Fibroblast of skin of left biceps (primary cell): ENCODE measurements around the gene NPLOC4.
"Not testable (repeated sequence)": the region's sequence is repeated elsewhere in the genome, so short reads cannot be mapped to it uniquely, and the experiment has no call there.

ENCODE experiments used
- DNase-seq, 2 experiments: peaks; one replicate each; pipeline ENCODE4 v3.0.0-alpha.2; 2013; ENCODE audit warnings: low read depth in 2 of 2

NPLOC4 gene

DNA sequence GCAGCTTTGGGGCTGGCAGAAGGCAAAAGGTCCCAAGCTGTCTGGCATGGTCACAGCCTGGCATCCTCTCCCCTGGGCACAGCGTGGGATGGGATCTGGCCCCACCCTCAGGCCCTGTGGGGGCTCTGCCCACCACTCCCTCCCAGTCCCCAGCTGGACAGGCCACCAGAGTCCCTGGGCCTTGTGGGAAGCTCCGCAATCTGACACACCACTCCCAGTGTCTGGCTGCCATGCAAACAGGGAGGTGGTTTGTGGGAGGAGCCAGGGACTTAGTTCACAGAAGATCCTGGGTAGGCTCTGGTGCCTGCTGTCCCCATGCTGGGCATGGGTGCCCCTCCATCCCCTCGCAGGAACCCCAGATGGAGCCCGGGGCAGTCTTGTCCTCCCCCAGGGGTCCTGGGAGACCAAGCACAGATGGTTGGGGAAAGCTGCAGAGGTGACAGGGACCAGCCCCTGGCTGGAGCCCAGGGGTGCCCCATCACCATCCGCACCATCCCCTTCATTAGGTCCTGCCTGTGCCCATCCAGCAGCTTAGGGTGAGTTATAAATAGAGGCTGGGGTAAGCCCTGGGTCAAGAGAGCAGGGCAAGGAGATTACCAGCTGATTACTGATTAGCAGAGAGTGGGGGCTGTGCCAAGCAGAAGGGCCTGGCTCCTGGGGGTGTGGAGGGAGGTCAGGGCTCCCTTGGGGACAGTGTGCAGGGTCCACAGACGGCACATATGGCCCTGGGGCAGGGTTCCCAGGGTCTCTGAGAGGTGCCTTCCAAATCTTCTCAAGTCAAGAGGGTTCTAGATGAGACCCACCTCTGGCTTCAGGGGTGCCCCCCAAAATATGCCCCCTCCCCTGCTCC is 102.5 kb downstream of the NPLOC4 start:
- DNase-seq = no peak

DNA sequence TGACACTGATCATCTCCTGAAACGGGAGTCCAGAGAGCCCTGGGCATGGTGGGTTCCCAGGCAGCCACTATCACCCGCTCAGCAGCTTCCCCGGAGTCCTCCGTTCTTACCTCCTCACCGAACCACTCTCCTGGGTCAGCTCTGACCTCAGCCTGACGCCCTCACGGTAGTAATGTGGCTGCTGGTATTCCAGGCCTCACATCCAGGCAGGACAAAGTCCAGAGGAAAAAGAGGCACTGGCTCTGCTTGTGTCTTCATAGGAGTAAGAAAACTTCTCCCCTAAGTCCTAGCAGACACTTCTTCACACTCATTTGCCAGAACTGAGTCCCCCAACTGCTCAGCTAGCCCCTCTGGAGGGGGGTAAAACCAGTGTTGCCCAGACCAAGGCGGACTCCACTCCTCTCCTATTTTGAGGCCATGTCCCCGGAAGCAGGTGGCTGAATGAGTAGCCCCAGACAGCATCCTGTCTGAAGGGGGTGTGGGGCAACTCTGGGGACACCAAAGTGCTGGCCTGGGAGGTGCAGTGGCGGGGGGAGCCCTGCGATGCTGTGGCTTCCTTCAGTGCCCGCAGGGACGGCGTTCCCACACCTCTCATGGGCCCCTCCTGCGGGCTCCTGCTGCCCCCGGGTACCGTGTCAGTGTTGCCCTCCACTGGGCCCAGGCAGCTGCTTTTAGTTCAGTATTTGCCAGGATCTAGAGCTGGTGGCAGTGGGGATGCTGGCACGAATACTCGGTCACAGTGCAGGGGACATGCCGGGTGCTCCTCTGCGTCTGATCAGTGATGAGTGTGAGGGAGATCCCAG is 103.4 kb downstream of the NPLOC4 start:
- no peak for DNase-seq

DNA sequence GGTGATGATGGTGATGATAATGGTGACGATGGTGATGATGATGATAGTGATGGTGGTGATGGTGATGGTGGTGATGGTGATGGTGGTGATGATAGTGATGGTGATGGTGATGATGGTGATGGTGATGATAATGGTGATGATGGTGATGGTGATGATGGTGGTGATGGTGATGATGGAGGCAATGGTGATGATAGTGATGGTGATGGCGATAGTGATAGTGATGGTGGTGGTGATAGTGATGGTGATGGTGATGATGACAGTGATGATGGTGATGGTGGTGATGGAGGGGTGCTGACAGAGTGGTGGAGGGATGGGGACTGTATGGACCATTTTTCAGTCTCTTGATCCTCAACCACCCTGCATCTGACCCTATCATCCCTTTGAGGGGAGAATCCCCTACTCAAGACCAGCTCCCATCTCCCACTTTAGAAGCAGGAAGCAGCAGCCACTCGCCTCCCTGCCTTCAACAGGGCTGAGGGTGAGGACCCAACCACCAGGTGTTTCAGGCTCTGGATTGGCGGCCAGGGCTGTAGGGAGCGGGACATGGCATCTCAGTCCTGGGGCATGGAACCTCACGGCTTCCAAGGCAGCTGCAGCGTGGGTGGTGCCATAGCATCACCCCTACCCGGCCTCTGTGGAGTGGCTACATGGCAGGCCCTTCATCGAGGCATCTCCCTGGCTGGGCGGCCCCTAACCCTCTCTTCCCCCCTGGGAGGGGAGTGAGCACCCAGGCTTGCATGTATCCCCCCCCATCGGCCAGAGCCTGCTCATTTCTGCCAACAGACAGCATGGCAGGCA is 104.2 kb downstream of the NPLOC4 start:
- DNase-seq = no peak

DNA sequence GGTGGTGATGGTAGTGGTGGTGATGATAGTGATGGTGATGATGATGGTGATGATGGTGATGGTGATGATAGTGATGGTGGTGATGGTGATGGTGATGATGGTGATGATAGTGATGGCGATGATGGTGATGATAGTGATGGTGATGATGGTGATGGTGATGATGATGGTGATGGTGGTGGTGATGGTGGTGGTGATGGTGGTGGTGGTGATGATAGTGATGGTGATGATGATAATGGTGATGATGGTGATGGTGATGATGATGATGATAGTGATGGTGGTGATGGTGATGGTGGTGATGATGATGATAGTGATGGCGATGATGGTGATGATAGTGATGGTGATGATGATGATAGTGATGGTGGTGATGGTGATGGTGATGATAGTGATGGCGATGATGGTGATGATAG is 104.9 kb downstream of the NPLOC4 start:
- DNase-seq = not testable (repeated sequence)

DNA sequence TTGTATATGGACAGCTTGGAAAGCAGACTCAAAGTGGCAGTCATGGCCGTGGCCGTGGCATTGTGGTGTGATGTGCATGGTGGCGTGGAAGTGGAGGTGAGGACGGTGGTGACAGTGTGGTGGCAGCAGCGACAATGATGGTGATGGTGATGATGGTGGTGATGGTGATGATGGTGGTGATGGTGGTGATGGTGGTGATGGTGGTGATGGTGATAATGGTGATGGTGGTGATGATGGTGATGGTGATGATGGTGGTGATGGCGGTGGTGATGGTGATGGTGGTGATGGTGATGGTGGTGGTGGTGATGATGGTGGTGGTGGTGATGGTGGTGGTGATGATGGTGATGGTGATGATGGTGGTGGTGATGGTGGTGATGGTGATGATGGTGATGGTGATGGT is 105.9 kb downstream of the NPLOC4 start:
- not testable (repeated sequence) for DNase-seq

DNA sequence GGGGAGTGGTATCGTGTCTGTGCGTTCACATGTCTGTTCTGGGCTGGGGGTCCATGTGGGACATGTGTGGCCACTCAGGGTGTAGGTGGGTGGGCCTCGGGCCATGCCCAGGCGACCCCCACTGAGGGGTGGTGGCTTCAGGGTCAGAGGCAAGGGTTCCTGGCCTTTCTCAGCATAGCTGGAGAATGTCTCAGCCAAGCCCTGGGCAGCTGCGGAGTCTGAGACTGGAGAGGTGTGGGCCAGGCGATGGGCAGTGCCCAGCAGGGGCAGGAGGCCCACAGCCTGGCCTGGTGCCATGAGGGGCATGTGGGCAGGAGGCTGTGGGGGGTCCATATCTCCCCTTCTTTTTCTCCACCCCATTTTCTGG is 107.5 kb downstream of the NPLOC4 start:
- no peak for DNase-seq

DNA sequence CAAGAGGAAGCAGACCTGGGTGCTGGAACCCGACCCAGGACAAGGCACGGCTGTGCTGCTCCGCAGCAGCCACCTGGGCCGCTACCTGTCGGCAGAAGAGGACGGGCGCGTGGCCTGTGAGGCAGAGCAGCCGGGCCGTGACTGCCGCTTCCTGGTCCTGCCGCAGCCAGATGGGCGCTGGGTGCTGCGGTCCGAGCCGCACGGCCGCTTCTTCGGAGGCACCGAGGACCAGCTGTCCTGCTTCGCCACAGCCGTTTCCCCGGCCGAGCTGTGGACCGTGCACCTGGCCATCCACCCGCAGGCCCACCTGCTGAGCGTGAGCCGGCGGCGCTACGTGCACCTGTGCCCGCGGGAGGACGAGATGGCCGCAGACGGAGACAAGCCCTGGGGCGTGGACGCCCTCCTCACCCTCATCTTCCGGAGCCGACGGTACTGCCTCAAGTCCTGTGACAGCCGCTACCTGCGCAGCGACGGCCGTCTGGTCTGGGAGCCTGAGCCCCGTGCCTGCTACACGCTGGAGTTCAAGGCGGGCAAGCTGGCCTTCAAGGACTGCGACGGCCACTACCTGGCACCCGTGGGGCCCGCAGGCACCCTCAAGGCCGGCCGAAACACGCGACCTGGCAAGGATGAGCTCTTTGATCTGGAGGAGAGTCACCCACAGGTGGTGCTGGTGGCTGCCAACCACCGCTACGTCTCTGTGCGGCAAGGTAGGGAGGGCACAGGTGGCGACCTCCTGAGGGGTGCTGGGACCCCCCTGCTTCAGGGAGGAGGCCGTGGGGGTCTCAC is 108.1 kb downstream of the NPLOC4 start:
- no peak for DNase-seq

DNA sequence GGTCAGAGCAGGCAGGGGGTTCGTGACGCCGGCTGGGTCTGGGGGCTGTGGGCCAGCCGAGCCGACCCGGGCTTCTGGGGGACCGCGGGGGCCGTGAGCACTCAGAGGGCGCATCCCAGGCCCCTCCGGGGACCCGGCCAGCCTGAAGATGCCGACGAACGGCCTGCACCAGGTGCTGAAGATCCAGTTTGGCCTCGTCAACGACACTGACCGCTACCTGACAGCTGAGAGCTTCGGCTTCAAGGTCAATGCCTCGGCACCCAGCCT is 108.6 kb downstream of the NPLOC4 start:
- no peak for DNase-seq

DNA sequence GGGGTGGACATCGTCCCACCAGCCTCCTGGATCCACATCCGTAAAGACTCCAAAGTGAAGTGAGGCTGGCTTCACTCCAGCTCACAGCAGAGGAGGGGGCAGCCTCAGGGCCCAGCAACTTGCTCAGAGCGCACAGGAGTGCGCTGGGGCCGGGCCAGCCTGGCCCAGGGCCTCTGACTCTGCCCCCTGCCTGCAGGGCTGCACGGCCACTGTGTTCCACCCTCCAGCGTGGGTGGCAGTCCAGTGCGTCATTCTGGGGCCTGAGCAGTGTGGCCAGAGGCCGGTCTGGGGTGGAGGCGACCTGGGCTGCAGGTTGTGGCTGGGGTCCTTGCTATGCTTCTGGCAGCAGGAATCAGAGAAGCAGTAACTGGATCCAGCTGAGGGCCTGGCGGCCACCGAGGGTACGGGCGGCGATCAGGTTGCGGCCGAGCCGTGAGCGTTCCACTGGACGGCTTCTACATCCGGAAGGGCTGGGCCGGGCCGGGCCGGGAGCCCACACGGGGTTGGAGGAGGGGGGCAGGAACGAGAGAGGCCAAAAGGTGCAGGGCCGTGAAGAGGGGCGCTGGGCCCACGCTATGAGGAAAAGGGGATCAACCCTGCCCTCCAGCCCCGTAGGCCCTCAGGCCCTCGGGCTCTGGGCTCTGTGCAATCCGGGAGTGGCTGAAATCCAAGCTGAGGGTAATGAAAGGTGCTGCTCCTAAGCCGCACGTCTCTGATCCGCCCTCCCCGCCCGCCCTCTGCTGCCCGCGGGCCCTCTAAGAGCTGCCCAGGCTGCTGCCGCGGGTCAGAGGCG is 109.1 kb downstream of the NPLOC4 start, which contains the start of gene FSCN2:
TSS of gene FSCN2 (plus strand) at position 787 of the 793 bp plus-strand sequence. CDS start 155 bp downstream, outside the sequence.
- no peak for DNase-seq

DNA sequence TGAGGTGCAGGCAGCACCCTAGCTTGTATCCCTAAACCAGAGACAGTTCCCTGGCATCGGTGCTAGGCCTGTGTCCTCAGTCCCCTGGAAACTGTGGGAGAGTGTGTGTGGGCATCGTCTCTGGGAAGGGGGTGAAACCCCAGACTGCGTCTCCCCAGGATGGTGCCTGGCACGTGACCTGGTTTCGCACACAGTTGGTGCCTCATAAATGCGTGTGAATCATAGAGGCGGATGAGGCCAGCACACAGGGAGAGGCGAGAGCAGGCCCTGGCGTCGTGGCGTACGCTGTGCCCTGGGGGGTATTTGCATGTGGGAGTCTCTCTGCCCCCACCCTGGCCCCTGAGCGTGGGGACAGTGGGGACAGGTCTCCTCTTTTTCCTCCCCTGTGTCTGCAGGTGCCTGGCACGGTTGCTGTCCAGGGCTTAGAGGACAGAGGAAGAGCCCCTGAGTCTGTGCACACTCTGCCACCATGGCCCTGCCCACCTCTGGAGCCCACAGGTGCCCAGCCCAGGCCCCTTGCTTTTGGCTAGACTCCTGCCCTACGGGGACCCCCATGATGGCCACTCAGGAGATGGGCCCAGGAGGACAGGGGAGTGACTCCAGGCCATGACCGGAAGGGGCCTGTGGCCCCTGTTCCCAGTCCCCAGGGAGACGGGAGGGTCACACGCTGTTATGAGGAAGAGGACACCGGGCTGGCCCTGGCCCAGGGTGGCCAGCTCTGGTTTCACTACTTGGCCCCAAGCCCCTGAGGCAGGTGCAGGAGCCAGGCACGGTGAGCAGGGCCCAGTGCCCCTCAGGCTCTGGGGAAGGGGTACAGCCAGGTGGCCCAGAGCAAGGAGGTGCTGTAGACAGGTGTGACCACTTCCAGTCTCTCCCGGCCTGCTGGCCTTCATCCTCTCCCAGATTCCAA is 110.0 kb downstream of the NPLOC4 start:
- no peak for DNase-seq

DNA sequence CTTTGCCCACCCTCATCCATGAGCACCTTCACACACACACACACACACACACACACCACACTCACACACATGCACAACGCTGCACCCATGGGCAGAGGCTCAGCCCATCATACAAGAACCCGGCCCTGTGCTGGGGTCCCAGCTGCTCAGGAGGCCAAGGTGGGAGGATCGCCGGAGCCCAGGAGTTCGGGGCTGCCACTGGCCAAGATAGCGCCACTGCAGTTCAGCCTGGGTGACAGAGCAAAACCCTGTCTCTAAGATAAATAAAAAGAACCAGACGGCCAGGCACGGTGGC is 112.1 kb downstream of the NPLOC4 start:
- no peak for DNase-seq

DNA sequence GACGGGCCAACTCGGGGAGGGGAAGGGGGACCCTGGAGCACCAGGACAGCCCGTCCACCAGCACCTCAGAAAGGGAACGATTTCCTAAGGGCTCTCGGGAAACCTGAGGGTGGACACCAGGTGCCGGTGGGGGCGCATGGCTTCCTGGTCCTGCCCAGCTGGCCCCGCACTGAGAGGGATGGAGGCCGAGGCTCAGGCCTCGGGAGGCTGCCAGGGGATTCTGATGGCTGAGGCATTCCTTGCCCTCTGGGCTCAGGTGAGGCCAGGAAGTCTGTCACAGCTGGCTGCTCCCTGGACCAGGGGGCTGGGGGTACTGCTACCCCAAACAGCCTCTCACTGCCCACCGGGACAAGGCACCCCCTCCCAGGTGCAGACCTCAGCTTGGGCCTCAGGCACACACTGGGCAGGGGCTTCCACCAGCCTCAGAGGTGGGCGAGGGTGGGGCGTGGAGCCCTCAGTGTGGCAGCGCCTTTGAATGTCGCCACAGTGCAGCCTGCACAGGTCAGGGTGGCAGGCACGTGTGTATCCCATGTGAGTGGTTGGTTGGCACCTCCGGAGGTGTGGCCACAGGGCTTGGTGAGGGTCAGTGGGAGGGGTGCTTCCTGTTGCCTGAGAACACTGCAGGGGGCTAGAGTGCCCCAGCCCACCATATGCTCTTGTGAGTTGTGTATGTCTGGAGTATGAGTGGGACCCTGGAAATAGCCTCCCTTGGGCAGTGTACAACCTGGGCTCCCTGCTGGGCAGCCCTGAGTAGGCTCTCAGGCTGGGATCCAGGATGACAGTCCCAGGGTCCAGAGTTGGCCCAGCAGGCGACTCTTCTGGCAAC is 112.7 kb downstream of the NPLOC4 start:
- DNase-seq = no peak

DNA sequence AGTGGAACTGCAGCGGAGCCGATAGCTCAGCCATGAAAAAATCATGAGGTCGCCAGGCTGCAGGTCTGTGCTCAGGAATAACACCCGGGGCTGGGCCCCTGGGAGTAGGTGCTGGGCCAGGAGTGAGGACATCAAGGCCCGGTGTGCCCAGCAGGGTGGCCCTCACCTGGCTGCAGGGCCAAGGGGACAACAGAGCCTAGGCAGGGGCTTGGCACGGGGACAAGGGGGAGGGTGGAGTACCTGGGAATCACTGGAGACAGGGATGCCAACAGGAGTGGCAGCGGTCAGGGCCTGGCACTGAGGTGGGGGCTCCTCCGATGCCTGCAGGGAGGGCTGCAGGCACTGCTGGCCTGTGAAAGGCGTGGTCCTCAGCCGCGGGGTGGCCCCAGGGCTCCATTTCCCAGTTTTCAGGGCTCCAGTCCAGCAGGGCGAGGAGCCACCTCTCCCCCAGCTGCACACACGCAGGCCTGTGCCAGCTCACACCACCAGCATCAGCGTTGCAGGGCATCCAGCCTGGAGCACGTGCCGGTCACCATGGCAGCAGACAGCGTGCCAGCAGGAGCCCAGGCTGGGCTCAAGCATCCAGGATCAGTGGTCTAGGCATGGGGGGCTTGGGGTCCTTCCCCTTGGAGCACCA is 113.4 kb downstream of the NPLOC4 start:
- no peak for DNase-seq

DNA sequence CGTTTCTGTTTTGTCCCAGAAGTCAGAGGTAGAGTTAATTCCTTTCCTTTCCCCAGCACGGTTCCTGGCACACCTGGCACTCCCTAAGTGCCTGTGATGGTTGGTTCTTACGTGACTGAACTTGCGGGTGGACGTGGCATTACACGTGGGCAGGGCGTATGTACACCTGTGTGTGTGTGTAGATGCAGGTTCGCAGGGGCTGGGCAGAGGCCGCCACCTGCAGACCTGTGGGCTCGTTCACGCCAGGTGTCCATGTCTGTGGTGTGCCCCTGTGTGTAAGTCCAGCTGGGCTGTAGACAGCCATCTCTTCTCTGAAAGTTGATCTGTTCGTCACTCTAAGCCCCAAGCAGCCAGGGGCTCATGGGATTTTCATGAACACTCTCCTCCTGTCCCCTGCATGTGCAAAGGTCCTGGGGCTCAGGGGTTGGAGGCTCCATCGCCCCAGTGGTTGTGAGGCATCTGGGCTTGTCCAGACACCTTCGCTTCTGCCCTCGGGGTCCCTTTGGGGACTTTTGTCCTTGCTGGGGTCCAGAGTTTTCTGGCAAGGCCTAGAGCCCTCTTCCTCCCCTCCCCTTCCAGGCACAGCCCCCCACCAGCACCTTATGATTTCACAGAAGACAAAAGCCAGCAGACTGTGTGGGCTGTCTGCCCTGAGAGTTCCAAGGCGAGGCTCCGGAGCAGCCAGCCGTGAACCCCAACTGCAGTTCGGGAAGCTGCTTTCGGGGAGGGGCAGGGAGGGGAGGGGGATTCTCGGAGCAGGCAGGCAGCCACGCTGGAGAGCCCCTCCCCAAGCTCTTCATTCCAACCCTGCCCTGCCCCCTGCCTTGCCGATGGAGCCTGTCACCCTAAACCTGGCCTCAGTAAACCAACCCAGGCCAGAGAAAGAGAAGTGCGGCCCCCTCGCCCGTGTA is 114.2 kb downstream of the NPLOC4 start:
- no peak for DNase-seq

DNA sequence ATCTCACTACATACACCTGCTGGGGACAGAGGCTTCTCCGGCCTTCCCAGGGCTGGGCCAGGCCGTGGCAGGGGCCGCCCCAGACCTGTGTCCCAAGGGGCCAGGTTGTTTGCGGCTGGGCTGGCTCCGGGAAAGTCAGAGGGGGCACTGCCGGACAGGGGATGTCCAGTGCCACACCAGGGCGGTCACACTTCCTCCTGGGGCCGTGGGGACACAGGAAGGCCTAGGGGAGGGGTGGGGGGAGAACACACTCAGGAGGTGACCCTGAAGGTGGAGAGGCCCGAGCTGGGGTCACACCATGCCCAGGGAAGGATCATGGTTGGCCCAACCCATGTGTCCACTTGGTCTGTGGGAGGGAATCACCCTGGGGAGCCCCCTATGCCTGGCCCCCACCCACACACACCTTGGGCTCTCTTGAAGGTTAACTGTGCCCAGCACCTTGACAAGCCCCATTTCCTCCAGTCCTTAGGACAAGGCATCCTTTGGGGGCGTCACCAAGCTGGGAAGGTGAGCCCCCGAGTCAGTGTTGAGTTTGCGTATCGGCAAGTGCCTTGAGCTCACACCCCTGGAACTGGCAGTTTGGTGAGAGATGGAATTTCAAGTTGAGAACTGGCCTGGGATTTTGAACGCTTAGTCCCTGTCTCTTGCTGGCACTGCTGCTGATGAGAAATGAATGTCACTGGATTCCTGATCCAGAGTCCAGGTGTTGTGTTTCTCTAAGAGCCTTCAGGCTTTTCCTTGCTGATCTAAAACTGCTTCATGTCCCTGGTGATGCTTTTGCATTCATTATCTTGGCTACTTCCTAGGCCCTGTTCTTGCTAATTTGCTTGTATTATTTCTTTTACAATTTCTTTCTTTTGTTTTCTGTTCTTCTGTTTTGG is 116.7 kb downstream of the NPLOC4 start:
- no peak for DNase-seq

DNA sequence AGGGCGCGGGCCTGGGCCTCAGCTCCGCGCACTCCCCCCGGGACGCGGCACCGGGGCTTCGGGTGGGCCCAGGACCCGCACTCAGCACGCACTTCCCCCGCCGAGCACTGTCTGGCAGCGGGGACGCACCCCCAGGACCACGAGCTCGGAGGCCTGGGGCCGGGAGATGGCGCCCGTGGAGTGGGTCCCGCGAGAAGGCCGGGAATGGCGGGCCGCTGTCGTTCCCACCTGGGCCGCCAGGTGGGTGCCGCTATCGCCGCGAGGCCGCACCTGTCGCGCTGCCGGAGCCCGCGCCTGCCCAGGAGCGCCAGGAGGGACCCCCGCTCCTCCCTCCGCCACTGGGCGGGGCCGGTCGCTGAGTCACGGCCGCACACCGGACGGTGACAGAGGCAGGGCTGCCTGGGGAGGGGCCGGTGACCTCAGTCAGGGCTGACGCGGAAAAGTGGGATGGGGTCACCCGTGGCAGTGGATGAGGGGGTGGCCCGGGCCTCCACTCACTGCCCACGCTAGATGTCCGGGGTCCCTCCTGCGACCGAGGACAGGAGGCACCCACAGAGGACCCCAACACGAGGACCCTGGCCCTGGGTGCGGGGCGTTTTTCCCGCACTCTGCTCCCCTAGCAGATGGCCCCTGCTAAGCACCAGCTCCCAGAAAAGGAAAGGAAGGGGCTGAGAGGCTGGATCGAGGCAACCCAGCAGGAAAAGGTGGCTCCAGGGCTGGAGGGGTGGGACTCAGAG is 117.5 kb downstream of the NPLOC4 start:
- no peak for DNase-seq
